Psoas muscle (tissue), 8 donors: ENCODE data around the gene CMSS1. TPM values are rescaled to one million over a fixed set of nuclear protein-coding genes. Genes with fewer than 3 reads are reported as not detected.
A peak's percentile ranks its signal among the peaks of the same experiment; 100 is the strongest.

ENCODE experiments used
- ATAC-seq, 4 donors: fragments of 200-7000 bp; cut with Tn5 transposase; one replicate each; pipeline ENCODE4 v1.9.1; 2020; ENCODE audit warnings: moderate library complexity in 3 of 4, mild to moderate bottlenecking in 2 of 4
- DNase-seq, 2 donors: peaks; one replicate each; pipeline ENCODE4 v3.0.0-alpha.2; 2020
- H3K27ac ChIP-seq: fragments of 200-600 bp; one replicate; pipeline ENCODE4 v1.8.0; 2022
- H3K27me3 ChIP-seq, 3 donors: fragments of 200-600 bp in 1 of 3; one replicate each; pipeline versions ENCODE4 v1.6.1 to v1.8.0; 2013 to 2022; ENCODE audit warnings: low read length in 2 of 3, mild to moderate bottlenecking in 2 of 3, moderate library complexity in 1 of 3; ENCODE audit not compliant: insufficient read depth in 3 of 3
- H3K36me3 ChIP-seq, 2 donors: fragments of 200-600 bp in 1 of 2; one replicate each; pipeline versions ENCODE4 v1.6.1 to v1.8.0; 2013 to 2022; ENCODE audit warnings: low read depth in 1 of 2, mild to moderate bottlenecking in 1 of 2, moderate library complexity in 1 of 2; ENCODE audit not compliant: insufficient read depth in 1 of 2
- H3K4me1 ChIP-seq: fragments of 200-600 bp; one replicate; pipeline ENCODE4 v1.8.0; 2022
- H3K4me3 ChIP-seq: fragments of 200-600 bp; one replicate; pipeline ENCODE4 v1.8.0; 2022; ENCODE audit warnings: mild to moderate bottlenecking
- H3K9me3 ChIP-seq: fragments of 200-600 bp; one replicate; pipeline ENCODE4 v1.8.0; 2022
- WGBS, 3 donors: extraction: QIAGEN DNeasy Blood & Tissue Kit; methylation state at CpG; one replicate each; pipeline versions ENCODE4 v1.1.6 to v1.1.7; 2013; 5-methylcytosine and 5-hydroxymethylcytosine counted together
- intact Hi-C, 2 donors: fragments of 100-400 bp; cut with DNase I; formaldehyde crosslinking; loops; one replicate each; pipeline versions ENCODE4 v1.11.0 to v1.14.2; 2022
- polyA plus RNA-seq, 3 donors: library from polyadenylated mRNA; stranded (reverse); fragments of 200-250 nt; gene quantifications; one replicate each; pipeline ENCODE4 v1.2.3, GENCODE V29; 2013
- total RNA-seq, 4 donors: library from RNA; stranded (reverse); fragmentation: NEBNext Ultra II Directional in 2 of 4; extraction: Animal tissue kit (Norgen Biotek cat#: 25700) in 2 of 4; gene quantifications; one replicate each; pipeline versions ENCODE4 v1.2.1 to v1.2.4, GENCODE V29; 2021 to 2023
- TF ChIP-seq, protein P1 (sequence below): fragments of 200-600 bp; IDR thresholded peaks from one replicate; pipeline ENCODE4 v1.8.0; 2022; ENCODE audit warnings: antibody characterized with exemption
- donor health status: healthy with polysubstance abuse.
- donor health status: DM: no; HTN: no; CAD: no; lungs with moderate emphysema.
- donor health status: Bipolar disorder and iron deficiency.
- donor health status: healthy.
- donor health status: DM: yes; HTN: yes; CAD: no.
- donor health status: DM: no; HTN: no; CAD: no.
- donor health status: DM: no; HTN: no; CAD: no.
- donor health status: DM: yes; HTN: yes; CAD: no.

Gene CMSS1
- total and polyA plus RNA-seq, 7 donors: 18.4 to 174 (median 58.8) TPM

DNA sequence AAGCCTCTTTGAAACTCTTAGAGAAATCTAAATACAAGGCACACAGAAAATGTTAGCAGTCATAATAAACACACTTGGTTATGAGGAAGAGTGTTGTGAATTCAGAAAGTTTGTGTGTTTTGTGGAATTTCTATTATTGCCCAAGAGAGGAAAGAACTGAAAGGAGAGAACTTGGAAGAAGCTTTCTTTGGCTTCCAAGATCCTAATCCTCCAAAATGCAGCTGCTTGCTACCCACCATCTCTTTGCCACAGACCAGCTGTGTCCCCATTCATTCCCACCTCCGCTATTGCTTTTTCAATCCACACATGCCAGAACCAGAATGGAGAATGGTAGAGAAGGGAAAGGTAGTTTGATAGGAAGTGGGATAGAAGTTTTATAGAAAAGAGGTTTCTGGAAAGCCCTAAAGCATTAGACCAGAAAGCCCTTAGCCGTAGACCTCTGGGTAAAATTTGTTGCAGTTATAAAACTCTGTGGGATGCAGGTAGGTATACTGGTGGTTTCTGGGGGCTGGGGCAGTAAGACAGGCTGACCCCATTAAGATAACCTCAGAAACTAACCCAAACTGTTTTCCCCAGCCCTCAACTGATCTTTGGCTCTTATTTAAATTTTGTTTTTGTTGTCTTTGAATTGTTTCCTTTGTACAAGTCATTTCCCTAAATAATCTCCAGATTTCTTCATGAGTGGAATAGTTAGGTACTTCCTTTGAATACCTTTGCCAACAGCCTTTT lies 188.2 kb downstream of the CMSS1 start:
- intact Hi-C loops: loop anchor here (5.0 to 10.0 kb wide), 2 partner anchors 129 to 131 kb away; no protein-coding TSS in a partner anchor
- DNase-seq (no peak), ATAC-seq (no peak)
- TF ChIP-seq, protein P1, sequence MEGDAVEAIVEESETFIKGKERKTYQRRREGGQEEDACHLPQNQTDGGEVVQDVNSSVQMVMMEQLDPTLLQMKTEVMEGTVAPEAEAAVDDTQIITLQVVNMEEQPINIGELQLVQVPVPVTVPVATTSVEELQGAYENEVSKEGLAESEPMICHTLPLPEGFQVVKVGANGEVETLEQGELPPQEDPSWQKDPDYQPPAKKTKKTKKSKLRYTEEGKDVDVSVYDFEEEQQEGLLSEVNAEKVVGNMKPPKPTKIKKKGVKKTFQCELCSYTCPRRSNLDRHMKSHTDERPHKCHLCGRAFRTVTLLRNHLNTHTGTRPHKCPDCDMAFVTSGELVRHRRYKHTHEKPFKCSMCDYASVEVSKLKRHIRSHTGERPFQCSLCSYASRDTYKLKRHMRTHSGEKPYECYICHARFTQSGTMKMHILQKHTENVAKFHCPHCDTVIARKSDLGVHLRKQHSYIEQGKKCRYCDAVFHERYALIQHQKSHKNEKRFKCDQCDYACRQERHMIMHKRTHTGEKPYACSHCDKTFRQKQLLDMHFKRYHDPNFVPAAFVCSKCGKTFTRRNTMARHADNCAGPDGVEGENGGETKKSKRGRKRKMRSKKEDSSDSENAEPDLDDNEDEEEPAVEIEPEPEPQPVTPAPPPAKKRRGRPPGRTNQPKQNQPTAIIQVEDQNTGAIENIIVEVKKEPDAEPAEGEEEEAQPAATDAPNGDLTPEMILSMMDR: no peak
- no peaks in the 10 kb centered on the region for H3K9me3 ChIP-seq
- no peak overlapping the region for H3K4me3 ChIP-seq
- WGBS, 3 donors: 53 to 75% (median 69%) methylated on average over 2 of the region's 2 CpGs
- peaks cover 54% of the 10 kb centered on the region for H3K4me1 ChIP-seq
- peak overlapping the region; percentile 38 for H3K27ac ChIP-seq
- H3K27me3 ChIP-seq: no peaks in the 10 kb centered on the region
- peaks cover 0 to 4% of the 10 kb centered on the region in 2 donors for H3K36me3 ChIP-seq

DNA sequence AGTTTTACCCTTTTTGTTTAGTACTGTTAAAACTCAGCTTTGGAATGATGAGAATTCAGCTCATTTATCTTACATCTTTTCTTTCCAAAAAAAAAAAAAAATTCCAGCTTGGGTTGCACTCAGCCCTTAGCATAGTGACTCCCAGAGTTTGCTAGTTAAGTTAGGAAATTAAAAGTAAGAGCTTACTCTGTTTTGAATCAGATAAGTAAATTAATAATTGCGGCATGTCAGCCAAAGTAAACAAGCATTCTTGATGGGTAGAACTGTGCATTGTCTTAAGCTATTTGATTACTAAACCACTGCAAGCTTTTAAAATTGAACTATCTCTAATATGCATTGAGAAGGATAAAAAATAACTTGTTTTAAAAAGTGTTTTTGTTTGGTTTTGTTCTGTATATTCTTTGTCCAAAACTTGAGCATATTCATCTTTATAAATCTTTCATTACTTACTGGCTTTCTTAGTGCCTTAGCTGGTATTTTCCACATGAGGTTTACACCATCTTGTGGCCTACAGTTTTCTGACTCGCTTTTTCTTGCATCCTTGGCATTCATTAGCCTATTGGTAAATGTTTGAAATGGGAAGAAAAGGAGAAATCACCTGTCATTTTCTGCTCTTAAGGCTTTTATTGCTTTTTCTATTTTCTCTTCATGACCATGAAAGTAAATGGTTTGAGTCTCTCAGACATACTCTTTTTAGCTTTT lies 189.1 kb downstream of the CMSS1 start:
- Histone ChIP-seq H3K4me3 (no peak overlapping the region), H3K36me3 (peaks cover 0 to 4% of the 10 kb centered on the region in 2 donors), H3K4me1 (peaks cover 54% of the 10 kb centered on the region), H3K27ac (peak overlapping the region; percentile 38), H3K9me3 (no peaks in the 10 kb centered on the region), H3K27me3 (no peaks in the 10 kb centered on the region)
- DNase-seq (no peak), ATAC-seq (no peak)
- TF ChIP-seq, protein P1: no peak
- 49 to 55% (median 53%) methylated on average over 2 of the region's 2 CpGs for WGBS, 3 donors
- intact Hi-C loops: loop anchor here (5.0 to 10.0 kb wide), 2 partner anchors 129 to 132 kb away; no protein-coding TSS in a partner anchor

DNA sequence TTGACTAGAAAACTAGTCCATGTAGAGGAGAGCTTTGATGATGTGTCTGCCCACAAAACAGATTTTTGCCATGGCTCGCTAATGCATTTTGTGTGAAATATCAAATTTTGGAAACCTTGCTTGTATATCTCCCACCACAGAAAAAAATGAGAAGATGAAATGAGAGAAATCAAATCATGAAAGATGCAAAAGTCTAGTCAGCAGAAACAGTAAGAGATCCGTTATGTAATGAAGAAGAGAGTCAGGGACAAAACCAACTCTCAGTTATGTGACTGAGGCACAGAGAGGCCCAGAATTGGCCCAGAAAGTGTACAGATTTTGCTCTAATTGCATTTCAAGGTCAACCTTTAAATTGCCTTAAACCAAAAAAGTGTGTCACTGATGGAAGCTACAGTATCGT lies 189.7 kb downstream of the CMSS1 start:
- DNase-seq (no peak), ATAC-seq (no peak)
- 66 to 83% (median 66%) methylated on average over 3 of the region's 3 CpGs for WGBS, 3 donors
- TF ChIP-seq, protein P1: no peak
- H3K4me1 ChIP-seq: peaks cover 54% of the 10 kb centered on the region
- no peaks in the 10 kb centered on the region for H3K9me3 ChIP-seq
- peak overlapping the region; percentile 38 for H3K27ac ChIP-seq
- peaks cover 0 to 4% of the 10 kb centered on the region in 2 donors for H3K36me3 ChIP-seq
- no peaks in the 10 kb centered on the region for H3K27me3 ChIP-seq
- no peak overlapping the region for H3K4me3 ChIP-seq
- intact Hi-C loops: loop anchor here (5.0 to 10.0 kb wide), 2 partner anchors 130 to 133 kb away; no protein-coding TSS in a partner anchor

DNA sequence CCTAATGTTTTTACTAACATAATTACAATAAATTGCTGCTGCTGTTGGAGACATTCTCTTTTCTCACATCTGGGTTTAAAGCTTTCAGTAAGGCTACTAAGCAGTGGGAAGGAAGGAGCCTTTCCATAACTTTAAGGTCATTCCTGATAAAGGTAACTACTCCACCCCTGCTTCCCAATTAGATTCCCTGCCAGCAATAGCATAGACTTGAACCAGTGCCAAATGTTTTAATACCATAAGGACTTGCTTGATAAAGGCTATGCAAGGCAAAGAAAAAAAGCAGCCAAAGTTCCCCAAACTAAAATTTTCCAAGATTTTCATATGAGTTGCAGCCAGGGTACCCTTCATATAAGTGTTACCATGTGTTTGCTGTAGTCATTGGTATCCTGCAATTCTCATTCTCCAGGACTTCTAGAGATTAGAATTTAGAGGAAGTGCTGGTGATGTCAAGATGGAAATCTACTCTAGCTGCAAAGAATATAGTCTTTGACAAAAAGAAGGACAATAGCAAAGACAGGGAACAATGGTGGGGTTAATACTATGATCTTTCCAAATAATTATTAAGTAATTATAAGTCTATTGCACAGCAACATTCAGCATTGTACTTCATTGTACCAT lies 190.5 kb downstream of the CMSS1 start:
- TF ChIP-seq, protein P1: no peak
- intact Hi-C loops: loop anchor here (5.0 to 10.0 kb wide), 2 partner anchors 131 to 133 kb away; no protein-coding TSS in a partner anchor
- no peak for ATAC-seq
- Histone ChIP-seq H3K36me3 (no peaks in the 10 kb centered on the region), H3K4me1 (peaks cover 54% of the 10 kb centered on the region), H3K9me3 (no peaks in the 10 kb centered on the region), H3K27ac (peak overlapping the region; percentile 38), H3K27me3 (no peaks in the 10 kb centered on the region), H3K4me3 (no peak overlapping the region)
- no peak for DNase-seq
